Common myeloid progenitor, CD34-positive (primary cell): ENCODE results near the gene DGKE.
A peak's percentile ranks its signal among the peaks of the same experiment; 100 is the strongest.

Experiments
- CTCF ChIA-PET: fragments of 350-600 bp; sonication (Branson Sonifier 250); formaldehyde crosslinking; loops from one replicate; lab custom pipeline; 2021; ENCODE audit warnings: antibody characterized with exemption; lab: Charles Lee
- POLR2A ChIA-PET: fragments of 350-600 bp; sonication (Branson Sonifier 250); formaldehyde crosslinking; loops from one replicate; lab custom pipeline; 2021; ENCODE audit warnings: antibody characterized with exemption; lab: Charles Lee
- DNase-seq, 3 donors: peaks; one replicate each; pipeline versions ENCODE4 v3.0.0 to v3.0.0-alpha.2; 2013
- H3K27ac ChIP-seq, 2 experiments: 1 replicate in 1 of 2; 2 replicates in 1 of 2; pipeline ENCODE4 v1.7.0; 2013; ENCODE audit warnings: inconsistent platforms in 2 of 2, low read length in 2 of 2, mild to moderate bottlenecking in 2 of 2, low read depth in 1 of 2, moderate library complexity in 1 of 2; ENCODE audit not compliant: severe bottlenecking in 2 of 2, insufficient read depth in 1 of 2, poor library complexity in 1 of 2
- H3K27me3 ChIP-seq, 5 experiments: replicated peaks in 2 of 5; 1 replicate in 3 of 5; 2 replicates in 2 of 5; pipeline versions ENCODE4 v1.6.1 to v1.7.0; 2013; ENCODE audit warnings: low read length in 4 of 5, mild to moderate bottlenecking in 2 of 5, moderate library complexity in 2 of 5, inconsistent platforms in 1 of 5; ENCODE audit not compliant: insufficient read depth in 5 of 5, control insufficient read depth in 4 of 5
- H3K36me3 ChIP-seq, 4 experiments: 1 replicate in 2 of 4; 2 replicates in 2 of 4; pipeline versions ENCODE4 v1.6.1 to v1.7.0; 2013; ENCODE audit warnings: low read length in 3 of 4, control low read depth in 1 of 4, mild to moderate bottlenecking in 1 of 4; ENCODE audit not compliant: control insufficient read depth in 4 of 4, insufficient read depth in 4 of 4
- H3K4me1 ChIP-seq, 4 experiments: 1 replicate in 3 of 4; 2 replicates in 1 of 4; pipeline versions ENCODE4 v1.6.1 to v1.7.1; 2013; ENCODE audit warnings: low read length in 3 of 4, mild to moderate bottlenecking in 3 of 4, control low read depth in 1 of 4, inconsistent platforms in 1 of 4, moderate library complexity in 1 of 4; ENCODE audit not compliant: control insufficient read depth in 4 of 4, insufficient read depth in 4 of 4; ENCODE audit errors: control extremely low read depth in 1 of 4
- H3K4me3 ChIP-seq, 7 experiments: 1 replicate in 4 of 7; 2 replicates in 3 of 7; pipeline versions ENCODE4 v1.5.1 to v1.7.0; 2013; ENCODE audit warnings: mild to moderate bottlenecking in 7 of 7, low read length in 6 of 7, moderate library complexity in 6 of 7, inconsistent platforms in 2 of 7, low read depth in 2 of 7, control low read depth in 1 of 7; ENCODE audit not compliant: insufficient read depth in 4 of 7, control insufficient read depth in 1 of 7; ENCODE audit errors: extremely low read depth in 1 of 7
- H3K9me3 ChIP-seq, 5 experiments: 1 replicate in 4 of 5; 2 replicates in 1 of 5; pipeline versions ENCODE4 v1.6.1 to v1.7.1; 2013; ENCODE audit warnings: low read length in 4 of 5, mild to moderate bottlenecking in 2 of 5, inconsistent platforms in 1 of 5, low read depth in 1 of 5, moderate library complexity in 1 of 5; ENCODE audit not compliant: control insufficient read depth in 4 of 5, insufficient read depth in 2 of 5; ENCODE audit errors: control extremely low read depth in 1 of 5
- WGBS: methylation state at CpG from one replicate; pipeline ENCODE4 v1.1.5; 2013; ENCODE audit not compliant: insufficient coverage; 5-methylcytosine and 5-hydroxymethylcytosine counted together

The DGKE gene

DNA sequence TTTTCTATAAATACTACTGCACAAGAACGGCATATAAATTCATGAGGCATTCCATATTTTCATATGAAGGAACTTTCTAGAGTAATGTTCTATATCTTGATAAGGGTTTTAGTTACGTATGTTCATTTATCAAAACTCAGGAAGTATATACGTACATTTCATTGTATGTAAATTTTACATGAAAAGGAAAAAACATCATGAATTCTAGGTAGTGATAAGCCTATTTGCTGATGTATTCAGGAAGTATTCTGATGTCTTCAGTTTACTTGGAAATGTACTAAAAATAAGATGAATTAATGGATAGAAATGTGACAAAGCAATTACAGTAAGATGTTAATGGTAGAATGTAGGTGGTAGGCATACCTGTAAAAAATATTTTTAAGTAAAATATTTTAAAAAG lies 4.7 kb downstream of the DGKE start:
- CTCF ChIA-PET, result interaction anchor here (0.9 to 1.0 kb wide), 2 partner anchors 19 to 21 kb away, joined by 3 read pairs; no protein-coding TSS in a partner anchor
- no CpG with 5 or more reads among the region's 3 CpGs for WGBS
- no peak for DNase-seq
- Histone ChIP-seq H3K27me3 (no peaks in the 10 kb centered on the region), H3K9me3 (no peaks in the 10 kb centered on the region), H3K4me1 (peaks cover 15 to 35% (median 22%) of the 10 kb centered on the region in 4 experiments), H3K36me3 (peaks cover 0 to 25% (median 11%) of the 10 kb centered on the region in 4 experiments), H3K4me3 (no peak overlapping the region), H3K27ac (no peak overlapping the region)
- POLR2A ChIA-PET, result no interaction called here

DNA sequence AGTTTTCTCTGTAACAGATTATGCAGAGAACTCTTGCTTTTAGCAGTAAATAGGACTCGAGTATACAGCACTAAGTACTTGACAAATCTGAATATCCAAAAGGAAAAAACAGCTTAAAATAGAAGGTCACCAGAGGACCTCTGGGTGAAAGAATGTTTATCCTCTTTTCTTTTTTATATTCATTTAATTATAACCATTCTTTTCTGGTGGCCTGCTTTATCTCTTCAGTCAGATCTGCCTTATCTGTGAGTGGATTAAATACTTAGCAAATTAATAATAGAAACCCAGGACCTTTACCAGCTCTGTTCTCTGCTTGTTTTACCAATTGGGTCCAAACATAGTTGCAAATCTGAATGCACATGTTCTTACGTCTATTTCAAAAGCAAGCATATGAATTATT lies 8.6 kb downstream of the DGKE start:
- H3K27me3 ChIP-seq, result no peaks in the 10 kb centered on the region
- ChIA-PET CTCF (interaction anchor here (0.7 to 1.0 kb wide), 2 partner anchors 21 to 97 kb away, joined by 3 read pairs; no protein-coding TSS in a partner anchor), POLR2A (no interaction called here)
- peaks cover 0 to 6% (median 4%) of the 10 kb centered on the region in 4 experiments for H3K4me1 ChIP-seq
- 100% methylated on average over 2 of the region's 2 CpGs for WGBS
- no peak for DNase-seq
- H3K4me3 ChIP-seq, result no peak overlapping the region
- H3K27ac ChIP-seq, result no peak overlapping the region
- H3K36me3 ChIP-seq, result peaks cover 4 to 31% (median 17%) of the 10 kb centered on the region in 4 experiments
- H3K9me3 ChIP-seq, result no peaks in the 10 kb centered on the region

DNA sequence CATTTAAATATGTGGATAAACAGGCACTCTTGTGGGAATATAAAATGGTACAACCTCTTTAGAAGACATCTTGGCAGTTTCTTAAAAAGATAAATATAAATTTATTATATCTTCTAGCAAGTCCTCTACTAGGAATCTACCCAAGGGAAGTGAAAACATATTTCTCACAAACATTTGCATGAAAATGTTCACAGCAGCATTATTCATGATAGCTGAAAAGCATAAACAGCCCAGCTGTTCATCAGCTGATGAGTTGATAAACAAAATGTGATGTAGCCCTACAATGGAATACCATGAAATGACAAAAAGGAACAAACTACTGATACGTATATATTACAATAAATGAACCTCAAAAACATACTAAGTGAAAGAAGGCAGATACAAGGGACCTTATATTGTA lies 12.0 kb downstream of the DGKE start:
- no CpG with 5 or more reads among the region's 1 CpG for WGBS

DNA sequence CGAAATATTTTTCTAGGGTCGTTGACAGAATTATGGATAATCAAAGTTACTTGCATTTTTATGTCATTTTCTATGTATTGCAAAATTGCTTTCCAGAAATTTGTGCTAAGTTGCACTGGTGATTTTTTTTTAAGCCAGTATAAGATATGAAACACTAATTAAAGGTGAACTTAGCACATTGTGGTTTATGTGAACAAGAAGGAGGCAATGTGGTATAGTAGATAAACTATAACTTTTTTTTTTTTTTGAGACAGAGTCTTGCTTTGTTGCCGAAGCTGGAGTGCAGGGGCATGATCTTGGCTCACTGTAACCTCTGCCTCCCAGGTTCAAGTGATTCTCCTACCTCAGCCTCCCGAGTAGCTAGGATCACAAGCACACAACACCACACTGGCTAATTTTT lies 13.2 kb downstream of the DGKE start:
- DNase-seq, result peak in 2 of 3 donors; percentile 11 to 22
- POLR2A ChIA-PET, result no interaction called here
- no peak overlapping the region for H3K4me3 ChIP-seq
- WGBS, result no CpG with 5 or more reads among the region's 4 CpGs
- no peaks in the 10 kb centered on the region for H3K4me1 ChIP-seq
- CTCF ChIA-PET, result no interaction called here
- no peak overlapping the region for H3K27ac ChIP-seq
- no peaks in the 10 kb centered on the region for H3K9me3 ChIP-seq
- no peaks in the 10 kb centered on the region for H3K27me3 ChIP-seq
- peaks cover 11 to 56% (median 34%) of the 10 kb centered on the region in 4 experiments for H3K36me3 ChIP-seq

More for the DNA sequence above, 12.0 kb downstream of the DGKE start:
- POLR2A ChIA-PET, result no interaction called here
- Histone ChIP-seq H3K27me3 (no peaks in the 10 kb centered on the region), H3K36me3 (peaks cover 11 to 51% (median 33%) of the 10 kb centered on the region in 4 experiments), H3K4me3 (no peak overlapping the region), H3K4me1 (no peaks in the 10 kb centered on the region), H3K27ac (no peak overlapping the region), H3K9me3 (no peaks in the 10 kb centered on the region)
- DNase-seq, result no peak
- CTCF ChIA-PET, result interaction anchor here (1.2 kb wide), 1 partner anchor 21 kb away, joined by 3 read pairs; no protein-coding TSS in a partner anchor

DNA sequence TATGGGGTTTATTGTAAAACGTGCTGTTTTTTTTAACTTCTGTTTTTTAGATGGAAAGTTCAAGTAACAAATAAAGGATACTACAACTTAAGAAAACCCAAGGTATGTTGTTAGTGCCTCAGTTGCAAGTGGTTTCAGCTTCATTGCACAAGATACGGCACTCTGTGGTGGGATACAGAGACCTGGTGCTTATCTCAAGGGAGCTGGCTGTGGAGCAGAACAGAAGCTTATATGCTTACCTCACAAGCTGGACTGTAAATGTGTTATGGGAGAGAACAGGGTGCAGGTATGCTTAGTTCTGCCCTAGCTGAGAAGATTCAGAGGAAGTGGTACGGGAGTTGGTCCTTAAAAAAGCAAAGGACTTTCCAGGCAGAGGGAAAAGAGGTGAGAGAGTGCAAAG lies 15.2 kb downstream of the DGKE start:
- Histone ChIP-seq H3K4me3 (no peak overlapping the region), H3K4me1 (no peaks in the 10 kb centered on the region), H3K27me3 (no peaks in the 10 kb centered on the region), H3K9me3 (no peaks in the 10 kb centered on the region), H3K36me3 (peaks cover 10 to 54% (median 31%) of the 10 kb centered on the region in 4 experiments), H3K27ac (no peak overlapping the region)
- ChIA-PET CTCF (no interaction called here), POLR2A (no interaction called here)
- WGBS, result 50% methylated on average over 2 of the region's 3 CpGs
- peak in 1 of 3 donors; percentile 6 for DNase-seq

DNA sequence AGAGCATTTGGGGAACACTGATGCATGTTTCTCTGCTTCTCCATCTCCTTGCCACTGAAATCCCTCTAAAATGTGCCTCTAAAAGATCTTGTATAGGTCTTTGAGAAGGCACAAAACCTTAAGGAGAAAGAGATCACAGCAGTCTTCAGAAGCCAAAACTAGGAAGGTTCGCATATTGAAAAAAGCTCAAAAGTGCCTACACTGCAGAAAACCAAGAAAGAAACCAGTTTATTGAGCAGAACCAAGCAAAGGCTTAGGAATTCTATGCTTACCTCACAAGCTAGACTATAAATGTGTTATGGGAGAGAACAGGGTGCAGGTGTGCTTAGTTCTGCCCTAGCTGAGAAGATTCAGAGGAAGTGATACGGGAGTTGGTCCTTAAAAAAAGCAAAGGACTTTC lies 16.6 kb downstream of the DGKE start:
- no peaks in the 10 kb centered on the region for H3K9me3 ChIP-seq
- peaks cover 7 to 55% (median 34%) of the 10 kb centered on the region in 4 experiments for H3K36me3 ChIP-seq
- H3K27me3 ChIP-seq, result no peaks in the 10 kb centered on the region
- no peak overlapping the region for H3K4me3 ChIP-seq
- ChIA-PET POLR2A (no interaction called here), CTCF (interaction anchor here (1.1 kb wide), 1 partner anchor 82 kb away, joined by 3 read pairs; no protein-coding TSS in a partner anchor)
- H3K27ac ChIP-seq, result no peak overlapping the region
- DNase-seq, result no peak
- 100% methylated on average over 2 of the region's 2 CpGs for WGBS
- no peaks in the 10 kb centered on the region for H3K4me1 ChIP-seq

DNA sequence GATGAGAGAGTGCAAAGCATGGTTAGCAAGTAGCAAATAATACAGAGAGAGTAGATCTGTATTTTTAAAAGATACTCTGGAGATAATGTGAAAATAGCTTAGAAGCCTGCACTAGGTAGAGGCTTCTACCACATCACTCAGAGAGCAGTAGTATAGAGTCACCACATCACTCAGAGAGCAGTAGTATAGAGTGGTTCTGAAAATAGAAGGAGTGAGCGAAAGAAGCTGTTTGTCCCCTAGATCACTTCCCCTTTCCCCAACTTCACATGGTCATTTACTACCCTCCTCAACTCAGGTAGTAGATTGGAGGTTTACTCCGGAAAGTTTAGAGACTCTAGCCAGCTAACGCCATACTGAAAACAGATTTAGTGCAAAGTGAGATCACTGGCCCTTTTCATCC lies 17.1 kb downstream of the DGKE start:
- CTCF ChIA-PET, result interaction anchor here (1.1 kb wide), 1 partner anchor 81 kb away, joined by 3 read pairs; no protein-coding TSS in a partner anchor
- no peak for DNase-seq
- H3K27me3 ChIP-seq, result no peaks in the 10 kb centered on the region
- POLR2A ChIA-PET, result no interaction called here
- H3K4me3 ChIP-seq, result no peak overlapping the region
- H3K27ac ChIP-seq, result no peak overlapping the region
- WGBS, result no CpG with 5 or more reads among the region's 3 CpGs
- H3K9me3 ChIP-seq, result no peaks in the 10 kb centered on the region
- peaks cover 7 to 54% (median 33%) of the 10 kb centered on the region in 4 experiments for H3K36me3 ChIP-seq
- H3K4me1 ChIP-seq, result no peaks in the 10 kb centered on the region
